Amygdala (tissue), 56 donors: ENCODE measurements around the gene IL17C.
A peak's percentile ranks its signal among the peaks of the same experiment; 100 is the strongest.
"Not testable (repeated sequence)": the region's sequence is repeated elsewhere in the genome, so short reads cannot be mapped to it uniquely, and the experiment has no call there.

Source experiments
- DNase-seq, 56 donors: peaks; one replicate each; lab custom pipeline; 2025; lab: John Stamatoyannopoulos, UW

The IL17C gene

DNA sequence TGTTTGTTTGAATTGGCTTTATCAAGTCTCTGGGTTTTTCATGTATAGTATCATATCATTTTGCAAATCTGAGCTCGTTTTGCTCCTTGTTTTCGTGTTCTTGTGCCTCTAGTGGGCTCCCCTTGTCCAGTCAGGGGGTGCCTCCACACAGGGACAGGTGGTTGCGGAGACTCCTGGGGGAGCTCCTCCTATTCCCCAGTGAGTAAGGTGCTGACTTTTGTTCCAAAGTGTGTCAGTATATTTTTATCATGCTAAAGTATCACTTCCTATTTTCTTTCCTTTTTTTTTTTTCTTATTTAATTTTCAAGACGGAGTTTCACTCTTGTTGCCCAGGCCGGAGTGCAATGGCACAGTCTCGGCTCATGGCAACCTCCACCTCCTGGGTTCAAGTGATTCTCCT lies 30.3 kb upstream of the IL17C start:
- DNase-seq: no peak

- not testable (repeated sequence) for DNase-seq
Measured at GRCh38 chr16:88609426-88609825, 28.9 kb upstream of the IL17C start.

GRCh38 chr16:88610080-88610479 lies 28.3 kb upstream of the IL17C start:
- no peak for DNase-seq

- peak in 10 of 56 donors; percentile 8 to 33 (median 24) for DNase-seq
Measured at GRCh38 chr16:88610909-88611812, 27.2 kb upstream of the IL17C start.

DNA sequence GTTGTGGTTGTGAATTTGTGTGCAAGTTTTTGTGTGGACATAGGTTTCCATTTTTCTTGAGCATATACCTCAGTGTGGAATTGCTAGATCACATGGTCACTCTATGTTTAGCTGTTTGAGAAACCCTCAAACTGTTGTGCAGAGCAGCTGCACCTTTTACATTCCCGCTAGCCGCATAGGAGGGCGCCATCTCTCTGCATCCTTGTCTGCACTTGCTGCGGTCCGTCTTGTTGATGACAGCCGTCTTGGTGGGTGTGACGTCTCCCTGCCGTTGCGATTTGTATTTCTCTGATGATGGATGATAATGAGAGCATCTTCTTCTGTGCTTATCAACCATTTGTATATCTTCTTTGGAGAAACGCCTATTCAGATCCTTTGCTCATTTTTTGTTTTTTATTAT lies 25.1 kb upstream of the IL17C start:
- no peak for DNase-seq

DNA sequence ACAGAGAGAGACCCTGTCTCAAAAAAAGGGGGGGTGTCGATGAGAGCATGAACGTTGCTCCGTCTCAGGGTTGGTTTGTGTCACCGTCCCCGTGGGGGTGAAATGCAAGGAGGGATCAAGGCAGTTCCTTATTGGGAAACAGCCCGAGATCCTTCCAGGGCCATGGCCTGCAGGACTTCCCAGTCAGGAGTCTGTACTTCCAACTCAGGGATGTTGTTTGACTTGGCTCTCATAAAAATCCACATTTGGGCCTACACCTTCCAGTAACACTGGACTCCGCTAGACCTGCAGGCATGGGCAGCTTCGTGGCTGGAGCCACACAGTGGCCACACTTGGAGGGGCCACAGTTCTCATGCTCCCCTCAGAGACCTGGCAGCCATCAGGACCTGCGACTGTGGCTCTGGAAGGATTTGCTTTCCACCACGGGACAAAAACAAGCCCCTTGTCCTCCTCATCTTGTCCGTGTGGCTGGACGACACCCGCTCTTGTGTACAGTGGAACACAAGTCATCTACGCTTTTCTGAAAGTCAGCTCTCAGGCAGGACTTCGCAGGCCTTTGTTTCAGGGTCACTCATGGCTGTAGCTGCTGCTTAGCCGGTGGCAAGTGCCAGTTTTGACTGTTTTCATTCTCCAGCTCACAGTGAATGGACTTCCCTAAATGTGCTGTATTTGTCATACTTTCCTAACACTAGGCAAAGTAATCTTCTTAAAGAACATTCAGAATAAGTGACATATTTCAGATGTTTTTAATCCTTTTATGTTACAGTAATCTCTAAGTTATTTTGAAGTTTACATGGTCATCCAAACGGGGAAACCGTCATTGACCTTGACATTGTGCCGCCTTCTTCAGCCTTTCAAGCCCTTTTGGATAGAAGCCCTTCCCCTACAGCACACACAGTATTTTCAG lies 24.2 kb upstream of the IL17C start:
- peak in 1 of 56 donors; percentile 25 for DNase-seq

DNA sequence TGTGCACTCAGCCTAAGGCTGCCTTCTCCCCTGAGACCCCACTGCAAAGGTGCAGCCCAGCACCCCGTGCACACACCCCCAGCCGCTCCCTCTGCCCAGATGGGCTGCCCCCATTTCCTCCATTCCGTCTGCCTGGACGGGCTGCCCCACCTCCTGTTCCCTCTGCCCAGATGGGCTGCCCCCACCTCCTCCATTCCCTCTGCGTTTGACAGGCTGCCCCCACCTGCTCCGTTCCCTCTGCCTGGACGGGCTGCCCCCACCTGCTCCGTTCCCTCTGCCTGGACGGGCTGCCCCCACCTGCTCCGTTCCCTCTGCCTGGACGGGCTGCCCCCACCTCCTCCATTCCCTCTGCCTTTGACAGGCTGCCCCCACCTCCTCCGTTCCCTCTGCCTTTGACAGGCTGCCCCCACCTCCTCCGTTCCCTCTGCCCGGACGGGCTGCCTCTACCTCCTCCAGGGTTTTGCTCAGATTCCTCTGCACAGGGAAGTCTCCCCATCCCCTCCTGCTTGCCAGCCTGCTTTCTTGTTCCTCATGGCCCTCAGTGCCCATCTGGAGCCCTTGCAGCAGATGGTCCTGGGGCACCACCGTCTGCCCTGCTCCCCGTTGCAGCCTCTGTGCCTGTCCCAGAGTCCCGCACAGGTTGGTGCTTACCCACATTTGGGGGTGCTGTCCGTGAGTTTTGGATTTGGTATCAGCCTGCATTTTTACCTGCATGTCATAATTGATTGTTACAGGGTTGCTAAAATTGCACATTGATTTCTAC lies 23.4 kb upstream of the IL17C start:
- no peak for DNase-seq

GRCh38 chr16:88616320-88616719 lies 22.1 kb upstream of the IL17C start:
- DNase-seq: no peak

DNA sequence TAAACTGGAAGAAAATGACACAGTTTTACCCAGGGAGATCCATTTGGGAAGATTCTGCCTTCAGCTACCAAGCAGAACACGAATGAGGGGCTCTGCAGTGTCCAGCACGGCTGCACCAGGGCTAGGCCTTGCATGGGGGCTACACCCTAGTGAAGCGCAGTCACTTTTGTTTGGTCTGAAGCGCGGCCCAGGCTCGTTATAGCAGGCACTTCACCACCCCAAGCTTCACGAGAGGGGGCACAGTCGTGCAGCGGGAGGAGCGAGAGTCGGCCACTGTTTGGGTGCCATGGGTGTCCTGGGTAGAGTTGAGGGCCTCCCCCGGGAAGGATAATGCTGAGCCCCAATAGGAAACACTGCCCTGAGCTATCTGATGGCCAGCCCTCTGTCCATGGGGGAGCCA lies 21.6 kb upstream of the IL17C start:
- no peak for DNase-seq

- DNase-seq: no peak
Measured at GRCh38 chr16:88617268-88618031, 20.9 kb upstream of the IL17C start.

DNA sequence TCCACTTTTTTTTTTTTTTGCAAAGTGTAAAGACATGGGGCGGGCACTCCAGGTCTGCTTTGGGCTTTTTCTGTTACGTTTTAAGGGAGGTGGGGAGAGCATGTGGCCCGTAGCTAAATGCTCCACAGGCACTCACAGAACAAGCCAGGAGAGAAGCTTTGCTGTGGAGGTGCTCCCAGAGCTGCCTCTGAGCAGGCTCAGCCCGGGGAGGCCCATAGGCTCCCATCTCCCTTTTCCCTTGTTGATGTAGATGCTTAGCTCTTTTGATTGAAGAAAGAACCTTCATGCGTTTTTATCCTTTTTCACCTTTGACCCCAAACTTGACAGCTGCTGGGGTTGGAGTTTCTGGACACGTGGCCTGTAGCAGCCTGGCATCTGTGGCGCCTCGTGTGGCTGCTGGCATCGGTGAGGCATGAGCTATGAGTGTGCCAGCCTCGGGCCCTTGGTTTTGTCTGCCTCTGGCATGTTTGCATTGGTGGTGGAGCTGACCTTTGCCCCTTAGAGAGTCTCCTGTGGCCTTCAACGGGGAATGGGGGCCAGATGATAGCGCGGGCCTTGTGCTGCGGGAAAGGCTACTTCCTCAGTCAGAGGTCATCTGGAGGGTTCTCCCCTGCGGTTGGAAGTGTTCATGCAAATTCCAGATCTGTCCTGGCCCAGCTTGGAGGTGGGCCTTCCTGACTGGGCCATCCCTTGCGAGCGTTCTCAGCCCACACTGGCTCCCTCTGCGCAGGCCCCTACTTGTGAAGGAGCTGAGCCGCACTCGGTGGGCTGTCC lies 20.0 kb upstream of the IL17C start:
- no peak for DNase-seq

- DNase-seq: no peak
Measured at GRCh38 chr16:88618956-88619667, 19.3 kb upstream of the IL17C start.

- DNase-seq: no peak
Measured at GRCh38 chr16:88619859-88620815, 18.2 kb upstream of the IL17C start.

- no peak for DNase-seq
Measured at GRCh38 chr16:88622125-88622524, 16.2 kb upstream of the IL17C start.

GRCh38 chr16:88622866-88623265 lies 15.5 kb upstream of the IL17C start:
- DNase-seq: peak in 13 of 56 donors; percentile 8 to 60 (median 28)

DNA sequence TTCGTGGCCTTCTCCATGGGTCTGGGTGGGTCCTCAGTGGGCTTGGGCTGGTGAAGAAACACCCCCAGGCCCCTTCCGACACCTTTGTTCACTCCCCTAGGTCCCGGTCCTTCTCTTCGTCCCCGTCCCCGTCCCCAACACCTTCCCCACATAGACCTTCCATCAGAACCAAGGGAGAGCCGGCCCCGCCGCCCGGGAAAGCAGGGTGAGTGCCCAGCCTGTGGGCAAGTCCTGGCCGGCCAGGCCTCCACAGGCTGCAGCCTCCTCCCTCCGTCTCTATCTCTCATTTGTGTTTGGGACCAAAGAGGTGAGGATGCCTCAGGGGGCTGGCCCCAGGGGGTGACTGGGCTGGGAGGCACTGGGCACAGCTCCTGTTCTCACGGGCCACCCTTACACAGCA lies 14.5 kb upstream of the IL17C start:
- no peak for DNase-seq

DNA sequence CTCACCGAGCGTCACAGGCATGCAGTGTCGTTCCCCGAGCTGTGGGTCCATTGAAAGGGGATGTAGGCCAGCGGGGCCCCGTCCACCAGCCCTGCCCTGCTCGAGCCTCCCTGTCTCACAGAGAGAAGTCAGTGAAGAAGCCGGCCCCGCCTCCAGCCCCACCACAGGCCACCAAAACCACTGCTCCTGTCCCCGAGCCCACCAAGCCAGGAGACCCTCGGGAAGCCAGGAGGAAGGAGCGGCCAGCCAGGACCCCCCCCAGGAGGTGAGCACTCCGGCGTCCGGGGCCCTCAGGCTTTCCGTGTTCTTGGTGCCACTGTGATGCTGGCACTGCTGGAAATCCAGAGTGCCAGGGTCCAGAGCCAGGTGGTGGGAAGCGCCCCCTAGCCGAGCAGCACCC lies 13.9 kb upstream of the IL17C start:
- no peak for DNase-seq
